HG02943 (cell line): ENCODE measurements around the gene LGMN.
"Not testable (repeated sequence)": the region's sequence is repeated elsewhere in the genome, so short reads cannot be mapped to it uniquely, and the experiment has no call there.

Source experiments
- ATAC-seq: cut with Tn5 transposase; IDR thresholded peaks from one replicate; pipeline ENCODE4 v1.9.1; 2021; ENCODE audit warnings: mild to moderate bottlenecking, low read depth, moderate library complexity; ENCODE audit not compliant: unreplicated experiment

The LGMN gene

GRCh38 chr14:92729634-92730358 is 18.6 kb downstream of the LGMN start:
- no peak for ATAC-seq

DNA sequence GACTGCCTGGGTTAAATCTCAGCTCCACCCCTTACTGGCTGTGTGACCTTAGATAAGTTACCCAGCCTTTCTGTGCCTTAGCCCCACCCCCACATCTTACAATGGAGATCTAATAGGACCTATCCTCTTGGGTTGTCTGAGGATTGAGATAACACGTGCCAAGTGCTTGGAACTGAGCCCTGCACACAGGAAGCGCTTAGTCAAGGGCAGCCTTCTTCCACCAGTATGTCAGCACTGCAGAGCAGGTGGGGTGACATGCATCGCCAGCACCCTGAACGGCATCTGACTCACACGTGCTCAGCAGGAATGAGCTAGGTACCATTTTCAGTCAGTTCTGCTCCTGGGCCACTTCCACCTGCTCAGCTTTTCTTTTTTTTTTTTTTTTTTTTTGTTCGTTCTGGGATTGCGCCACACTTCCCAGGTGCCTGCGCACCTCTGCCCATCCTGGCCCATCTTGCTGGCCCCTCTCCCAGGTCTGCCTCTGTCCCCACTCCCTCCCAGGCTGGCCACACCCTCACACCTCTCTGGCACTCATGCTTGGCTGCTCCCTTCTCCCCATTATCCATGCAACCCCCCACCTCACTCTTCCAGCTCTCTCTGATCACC is 19.6 kb downstream of the LGMN start:
- ATAC-seq = no peak

DNA sequence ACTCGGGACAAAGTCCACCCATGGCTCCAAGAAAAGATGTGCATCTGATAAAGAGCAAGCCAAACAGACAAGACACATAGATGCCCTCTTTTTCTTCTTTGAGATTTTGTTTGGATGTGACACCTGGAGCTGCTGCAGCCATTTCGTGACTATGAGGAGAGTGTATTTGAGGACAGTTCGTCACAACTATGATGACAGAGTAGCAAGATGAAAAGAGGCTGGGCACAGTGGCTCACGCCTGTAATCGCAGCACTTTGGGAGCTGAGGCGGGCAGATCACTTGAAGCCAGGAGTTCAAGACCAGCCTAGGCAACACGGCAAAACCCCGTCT is 21.5 kb downstream of the LGMN start:
- ATAC-seq = no peak

DNA sequence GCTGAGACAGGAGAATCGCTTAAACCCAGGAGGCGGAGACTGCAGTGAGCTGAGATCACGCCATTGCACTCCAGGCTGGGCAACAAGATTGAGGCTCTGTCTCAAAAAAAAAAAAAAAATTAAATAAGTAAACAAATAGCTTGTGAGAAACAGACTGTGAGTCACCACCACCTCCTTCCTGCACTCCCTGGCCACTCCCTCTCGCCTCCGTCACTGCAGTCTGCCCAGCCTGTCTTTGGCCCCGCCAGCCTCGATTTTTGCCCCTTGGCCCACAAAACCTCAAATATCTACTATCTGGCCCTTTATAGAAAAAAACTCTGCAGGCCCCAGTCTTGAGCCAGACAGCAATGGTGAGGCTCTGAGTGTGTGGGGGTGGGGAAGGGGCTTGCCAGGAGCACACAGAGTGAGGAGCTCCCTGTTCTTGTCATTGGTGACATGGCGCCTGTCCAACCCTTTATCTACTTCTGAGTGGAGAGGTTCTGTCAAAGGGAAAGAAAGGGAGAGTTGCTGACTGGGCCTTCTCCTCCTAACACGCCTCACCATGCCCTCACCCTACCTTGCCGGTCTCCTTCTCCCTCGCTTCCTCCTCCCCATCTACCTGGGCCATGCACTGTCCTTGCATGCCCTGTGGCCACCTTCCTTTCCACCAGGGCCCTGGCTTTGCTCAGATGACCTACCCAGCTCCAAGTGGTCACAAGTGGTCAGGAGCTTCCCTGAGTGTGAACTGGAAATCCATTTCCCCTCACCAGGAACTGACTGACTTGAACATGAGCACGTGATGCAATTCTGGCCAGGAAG is 22.1 kb downstream of the LGMN start:
- ATAC-seq = no peak

GRCh38 chr14:92724516-92725340 is 23.7 kb downstream of the LGMN start:
- no peak for ATAC-seq

GRCh38 chr14:92719890-92720323 is 28.5 kb downstream of the LGMN start:
- ATAC-seq = no peak

DNA sequence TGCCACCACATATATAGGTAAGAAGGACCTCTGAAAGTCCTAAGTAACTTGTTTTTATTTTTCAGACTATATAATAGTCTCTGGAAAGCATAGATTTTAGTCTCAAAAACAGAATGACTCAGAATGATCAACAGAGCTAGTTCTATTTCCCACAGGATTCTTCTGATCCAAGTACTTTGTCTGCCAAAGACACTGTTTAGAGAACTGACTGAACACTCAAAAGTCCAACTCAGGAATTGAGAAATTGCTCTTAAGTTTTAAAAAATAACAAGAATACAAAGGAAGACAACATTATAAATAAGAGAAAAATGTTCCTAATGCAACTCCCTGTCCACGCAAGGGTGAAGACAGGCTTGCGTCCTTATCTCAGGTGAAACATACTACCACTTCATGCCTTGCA is 29.0 kb downstream of the LGMN start:
- no peak for ATAC-seq

DNA sequence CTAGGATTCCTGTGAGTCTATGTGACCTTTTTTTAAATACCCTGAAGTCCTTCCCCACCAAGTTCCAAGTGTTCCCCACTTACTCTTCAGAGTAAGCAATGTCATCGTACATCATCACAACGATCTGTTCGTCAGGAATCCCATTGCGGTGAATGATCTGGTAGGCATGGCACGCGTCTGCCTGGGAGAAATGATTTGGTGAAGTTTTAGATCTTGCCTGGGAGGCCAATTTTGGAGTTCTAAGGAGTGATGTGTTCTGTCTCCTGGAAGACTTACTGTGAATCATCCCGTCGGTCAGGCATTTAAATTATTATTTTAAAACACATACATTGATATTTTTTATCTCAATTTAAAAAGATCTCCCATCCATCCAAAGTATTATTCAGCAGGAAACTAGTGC is 29.8 kb downstream of the LGMN start:
- ATAC-seq = no peak

DNA sequence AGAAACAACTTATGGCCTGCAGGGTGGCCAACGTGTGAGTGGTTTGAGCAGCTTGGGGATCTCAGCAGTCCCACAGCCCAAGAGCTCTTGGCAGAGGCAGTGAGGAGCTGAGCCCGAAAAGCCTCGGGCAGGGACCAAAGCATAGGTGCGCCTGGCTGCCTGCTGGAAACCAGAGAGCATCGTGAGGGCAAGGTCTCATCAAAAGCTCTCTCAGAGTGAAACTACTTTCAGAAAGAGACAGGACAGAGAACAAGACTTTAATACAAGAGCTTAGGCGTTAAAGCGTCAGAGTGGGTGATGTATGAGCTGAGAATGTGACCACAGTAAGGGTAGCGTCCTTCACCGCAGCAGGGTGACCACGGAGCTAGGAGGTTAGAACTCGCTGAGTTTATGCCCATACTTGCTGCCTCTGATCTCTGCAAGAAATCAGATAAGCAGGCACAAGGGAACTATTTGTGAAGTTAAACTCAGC is 30.8 kb downstream of the LGMN start:
- no peak for ATAC-seq

GRCh38 chr14:92716131-92716530 is 32.3 kb downstream of the LGMN start:
- no peak for ATAC-seq

DNA sequence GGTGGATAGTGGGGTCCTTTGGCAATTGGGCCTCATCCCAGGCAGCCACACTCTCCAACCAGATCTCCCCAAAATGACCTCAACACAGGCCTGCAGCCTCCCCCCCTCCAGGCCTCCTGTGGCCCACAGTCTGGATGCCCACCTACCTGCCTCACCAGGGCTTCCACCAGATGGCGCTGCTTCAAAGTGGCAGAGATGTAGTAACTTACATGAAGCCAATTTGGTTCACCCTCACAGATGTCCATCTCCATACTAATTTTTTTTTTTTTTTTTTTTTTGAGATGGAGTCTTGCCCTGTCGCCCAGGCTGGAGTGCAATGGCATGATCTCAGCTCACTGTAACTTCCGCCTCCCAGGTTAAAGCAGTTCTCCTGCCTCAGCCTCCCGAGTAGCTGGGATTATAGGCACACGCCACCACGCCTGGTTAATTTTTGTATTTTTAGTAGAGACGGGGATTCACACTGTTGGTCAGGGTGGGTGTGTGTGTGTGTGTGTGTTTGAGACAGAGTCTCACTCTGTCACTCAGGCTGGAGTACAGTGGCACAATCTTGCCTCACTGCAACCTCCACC is 33.6 kb downstream of the LGMN start:
- ATAC-seq = not testable (repeated sequence)

GRCh38 chr14:92712654-92713051 is 35.8 kb downstream of the LGMN start:
- no peak for ATAC-seq

GRCh38 chr14:92711976-92712653 is 36.3 kb downstream of the LGMN start:
- ATAC-seq = no peak

GRCh38 chr14:92710001-92710341 is 38.5 kb downstream of the LGMN start:
- no peak for ATAC-seq

- ATAC-seq = no peak
These were observed 39.0 kb downstream of the LGMN start for GRCh38 chr14:92709340-92710000.

- no peak for ATAC-seq
These were observed 42.0 kb downstream of the LGMN start for GRCh38 chr14:92706386-92706785.

DNA sequence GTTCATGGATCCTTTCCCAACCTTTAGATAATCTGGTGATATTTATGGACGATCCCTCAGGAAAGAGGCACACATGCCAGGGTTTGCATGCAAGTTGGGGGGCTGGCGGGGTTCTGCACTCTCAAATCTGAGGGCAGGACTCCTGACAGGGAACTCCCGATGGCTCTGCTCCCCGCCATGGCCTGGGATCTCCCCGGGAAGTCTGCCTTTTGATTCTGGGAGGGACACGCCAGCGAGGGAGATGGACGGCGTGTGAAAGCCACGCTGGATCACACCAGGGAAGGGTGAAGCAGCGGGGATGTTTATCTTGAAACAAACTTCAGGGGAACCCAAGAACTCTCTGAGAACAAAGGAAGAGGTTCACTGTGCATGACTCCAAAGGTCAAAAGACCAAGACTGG is 43.6 kb downstream of the LGMN start:
- no peak for ATAC-seq

DNA sequence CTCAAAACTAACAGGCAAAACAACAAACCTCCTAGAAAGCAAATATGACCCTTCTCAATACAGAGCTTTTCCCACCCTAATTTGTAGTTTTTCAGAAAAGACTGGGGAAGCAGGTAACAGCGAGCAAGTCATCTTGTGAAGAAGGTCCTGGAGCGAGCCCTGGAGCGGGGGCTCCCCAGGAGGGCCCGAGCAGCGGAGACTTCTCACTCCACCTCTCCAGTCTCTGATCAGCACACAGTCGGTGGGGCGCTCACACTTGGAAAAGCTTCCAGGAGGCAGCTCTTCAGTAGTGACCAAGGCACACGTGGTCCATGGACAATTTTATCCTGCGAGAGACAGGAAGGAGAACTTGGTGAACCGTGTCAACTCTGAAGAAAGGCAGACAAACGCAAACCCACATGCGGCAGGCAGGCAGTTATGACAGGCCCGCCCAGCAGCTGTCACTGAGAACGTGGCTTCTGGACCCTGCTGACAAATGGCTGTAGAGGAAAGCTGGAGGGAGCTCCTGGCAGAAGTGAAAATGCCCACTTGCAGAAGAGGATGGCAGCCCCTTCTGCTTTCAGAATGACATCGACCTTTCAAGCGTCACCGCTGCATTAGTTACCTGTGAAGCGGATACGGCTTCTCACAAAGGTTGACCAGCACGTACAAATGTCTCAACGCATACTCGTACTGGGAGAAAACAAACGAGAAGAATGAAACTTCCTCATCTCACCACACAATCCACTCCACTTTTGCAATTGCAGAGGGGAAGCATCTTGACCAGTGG is 44.2 kb downstream of the LGMN start:
- ATAC-seq = peak; percentile 97

GRCh38 chr14:92703516-92703915 is 44.9 kb downstream of the LGMN start:
- ATAC-seq = no peak
